ENCODE data around the gene CAMSAP1.
"Not testable (repeated sequence)": the region's sequence is repeated elsewhere in the genome, so short reads cannot be mapped to it uniquely, and the experiment has no call there.

The CAMSAP1 gene

GRCh38 chr9:135896205-135896604 is 11.1 kb downstream of the CAMSAP1 start:
- DNase-seq = no peak

- no peak for DNase-seq
These were observed 12.0 kb downstream of the CAMSAP1 start for GRCh38 chr9:135895202-135895848.

- no peak for DNase-seq
These were observed 14.2 kb downstream of the CAMSAP1 start for GRCh38 chr9:135893104-135893503.

GRCh38 chr9:135892327-135892726 is 15.0 kb downstream of the CAMSAP1 start:
- not testable (repeated sequence) for DNase-seq

- no peak for DNase-seq
These were observed 16.2 kb downstream of the CAMSAP1 start for GRCh38 chr9:135891027-135891631.

- no peak for DNase-seq
These were observed 16.9 kb downstream of the CAMSAP1 start for GRCh38 chr9:135890190-135891026.

GRCh38 chr9:135889564-135890189 is 17.7 kb downstream of the CAMSAP1 start:
- no peak for DNase-seq

GRCh38 chr9:135888766-135889394 is 18.5 kb downstream of the CAMSAP1 start:
- DNase-seq = no peak

- DNase-seq = no peak
These were observed 19.1 kb downstream of the CAMSAP1 start for GRCh38 chr9:135888126-135888765.

- peak; percentile 51 for DNase-seq
These were observed 19.7 kb downstream of the CAMSAP1 start for GRCh38 chr9:135887585-135888050.

GRCh38 chr9:135887021-135887507 is 20.3 kb downstream of the CAMSAP1 start:
- no peak for DNase-seq

GRCh38 chr9:135886147-135886981 is 21.0 kb downstream of the CAMSAP1 start:
- DNase-seq = no peak

GRCh38 chr9:135885100-135885853 is 22.1 kb downstream of the CAMSAP1 start:
- DNase-seq = no peak

- DNase-seq = no peak
These were observed 22.9 kb downstream of the CAMSAP1 start for GRCh38 chr9:135884328-135885035.

- no peak for DNase-seq
These were observed 23.8 kb downstream of the CAMSAP1 start for GRCh38 chr9:135883410-135884089.

GRCh38 chr9:135882011-135882410 is 25.3 kb downstream of the CAMSAP1 start:
- no peak for DNase-seq

- no peak for DNase-seq
These were observed 26.9 kb downstream of the CAMSAP1 start for GRCh38 chr9:135880438-135880837.

- DNase-seq = no peak
These were observed 27.7 kb downstream of the CAMSAP1 start for GRCh38 chr9:135879619-135880018.

GRCh38 chr9:135879237-135879601 is 28.1 kb downstream of the CAMSAP1 start:
- DNase-seq = no peak

Measured in activated naive CD4-positive, alpha-beta T cell treated with Interleukin-2 at 50 U/mL for 16 hours (primary cell).